Dedifferentiated amniotic fluid mesenchymal stem cell (primary cell): ENCODE data around the gene MRPL4.
"Not testable (repeated sequence)": the region's sequence is repeated elsewhere in the genome, so short reads cannot be mapped to it uniquely, and the experiment has no call there.

Source experiments
- DNase-seq: peaks from one replicate; pipeline ENCODE4 v3.0.0-alpha.2; 2016; ENCODE audit errors: extremely low spot score

MRPL4 gene

GRCh38 chr19:10230173-10230860 is 21.7 kb upstream of the MRPL4 start:
- peak; percentile 32 for DNase-seq

- peak; percentile 66 for DNase-seq
Measured at GRCh38 chr19:10230861-10231611, 21.0 kb upstream of the MRPL4 start, which contains the start of gene S1PR2. S1PR2 (minus strand) TSS chr19:10231331; CDS start chr19:10224905, 6,426 bp downstream.

- DNase-seq, result no peak
Measured at GRCh38 chr19:10231612-10232228, 20.3 kb upstream of the MRPL4 start.

GRCh38 chr19:10233946-10234345 is 18.1 kb upstream of the MRPL4 start:
- DNase-seq, result no peak

GRCh38 chr19:10235003-10235402 is 17.0 kb upstream of the MRPL4 start:
- no peak for DNase-seq

- not testable (repeated sequence) for DNase-seq
Measured at GRCh38 chr19:10235409-10235808, 16.6 kb upstream of the MRPL4 start.

- no peak for DNase-seq
Measured at GRCh38 chr19:10237702-10238101, 14.3 kb upstream of the MRPL4 start.

- no peak for DNase-seq
Measured at GRCh38 chr19:10238172-10238783, 13.7 kb upstream of the MRPL4 start.

- DNase-seq, result not testable (repeated sequence)
Measured at GRCh38 chr19:10241826-10242449, 10.1 kb upstream of the MRPL4 start.

GRCh38 chr19:10243606-10244005 is 8.4 kb upstream of the MRPL4 start:
- no peak for DNase-seq

GRCh38 chr19:10245189-10245939 is 6.7 kb upstream of the MRPL4 start:
- DNase-seq, result no peak

GRCh38 chr19:10246511-10246910 is 5.5 kb upstream of the MRPL4 start:
- DNase-seq, result no peak

GRCh38 chr19:10252707-10253106 is 693 bp downstream of the MRPL4 start:
- DNase-seq, result no peak

- DNase-seq, result no peak
Measured at GRCh38 chr19:10254244-10254643, 2.2 kb downstream of the MRPL4 start.

GRCh38 chr19:10255358-10255757 is 3.3 kb downstream of the MRPL4 start:
- no peak for DNase-seq

GRCh38 chr19:10256551-10256950 is 4.5 kb downstream of the MRPL4 start:
- DNase-seq, result no peak

GRCh38 chr19:10256970-10257615 is 5.1 kb downstream of the MRPL4 start:
- no peak for DNase-seq

- no peak for DNase-seq
Measured at GRCh38 chr19:10258080-10258710, 6.2 kb downstream of the MRPL4 start.

GRCh38 chr19:10259162-10259905 is 7.3 kb downstream of the MRPL4 start:
- peak; percentile 76 for DNase-seq
